Testis (tissue), 2 donors: ENCODE measurements around the gene NOX5.
"Not testable (repeated sequence)": the region's sequence is repeated elsewhere in the genome, so short reads cannot be mapped to it uniquely, and the experiment has no call there.

Experiments used
- POLR2A ChIP-seq: fragments of 450-650 bp; IDR thresholded peaks from one replicate; pipeline ENCODE4 v1.6.1; 2017; ENCODE audit warnings: antibody characterized with exemption, mild to moderate bottlenecking, moderate library complexity
- TF ChIP-seq, protein P1 (sequence below), 3 experiments: fragments of 450-650 bp in 2 of 3; fragments of 200-600 bp in 1 of 3; sonication (generic) in 1 of 3; IDR thresholded peaks; one replicate each; pipeline ENCODE4 v1.5.1; 2016 to 2019; ENCODE audit warnings: antibody characterized with exemption in 3 of 3, mild to moderate bottlenecking in 2 of 3, moderate library complexity in 1 of 3

DNA sequence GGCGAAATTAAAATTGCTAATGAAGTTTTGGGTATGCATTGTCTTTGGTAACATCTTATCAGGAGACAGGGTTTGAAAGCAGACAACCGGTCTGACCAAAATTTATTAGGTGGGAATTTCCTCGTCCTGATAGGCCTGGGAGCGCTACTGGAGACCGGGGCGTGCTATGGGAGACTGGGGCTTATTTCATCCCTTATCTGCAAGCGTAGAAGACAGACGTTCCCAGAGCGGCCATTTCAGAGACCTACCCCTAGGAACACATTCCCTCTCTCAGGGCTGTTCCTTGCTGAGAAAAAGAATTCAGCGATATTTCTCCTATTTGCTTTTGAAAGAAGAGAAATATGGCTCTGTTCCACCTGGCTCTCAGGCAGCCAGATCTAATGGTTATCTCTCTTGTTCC lies 37.1 kb upstream of the NOX5 start:
- TF ChIP-seq, protein P1, sequence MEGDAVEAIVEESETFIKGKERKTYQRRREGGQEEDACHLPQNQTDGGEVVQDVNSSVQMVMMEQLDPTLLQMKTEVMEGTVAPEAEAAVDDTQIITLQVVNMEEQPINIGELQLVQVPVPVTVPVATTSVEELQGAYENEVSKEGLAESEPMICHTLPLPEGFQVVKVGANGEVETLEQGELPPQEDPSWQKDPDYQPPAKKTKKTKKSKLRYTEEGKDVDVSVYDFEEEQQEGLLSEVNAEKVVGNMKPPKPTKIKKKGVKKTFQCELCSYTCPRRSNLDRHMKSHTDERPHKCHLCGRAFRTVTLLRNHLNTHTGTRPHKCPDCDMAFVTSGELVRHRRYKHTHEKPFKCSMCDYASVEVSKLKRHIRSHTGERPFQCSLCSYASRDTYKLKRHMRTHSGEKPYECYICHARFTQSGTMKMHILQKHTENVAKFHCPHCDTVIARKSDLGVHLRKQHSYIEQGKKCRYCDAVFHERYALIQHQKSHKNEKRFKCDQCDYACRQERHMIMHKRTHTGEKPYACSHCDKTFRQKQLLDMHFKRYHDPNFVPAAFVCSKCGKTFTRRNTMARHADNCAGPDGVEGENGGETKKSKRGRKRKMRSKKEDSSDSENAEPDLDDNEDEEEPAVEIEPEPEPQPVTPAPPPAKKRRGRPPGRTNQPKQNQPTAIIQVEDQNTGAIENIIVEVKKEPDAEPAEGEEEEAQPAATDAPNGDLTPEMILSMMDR (IDR thresholded peaks at IDR 0.05) = not testable (repeated sequence)
- not testable (repeated sequence) for TF ChIP-seq POLR2A
